NT2/D1 (cell line): ENCODE results near the gene CIB4.

Source experiments
- SUZ12 ChIP-seq: IDR thresholded peaks from 2 replicates; pipeline ENCODE4 v1.6.1; 2011; ENCODE audit not compliant: insufficient read length, insufficient read depth; ENCODE audit errors: extremely low read depth
- ZNF274 ChIP-seq: IDR thresholded peaks from 2 replicates; pipeline ENCODE4 v1.6.1; 2011; ENCODE audit warnings: mild to moderate bottlenecking, low read depth, low read length

- no peak for TF ChIP-seq SUZ12
- no peak for TF ChIP-seq ZNF274
Measured at GRCh38 chr2:26583381-26583911, 57.7 kb downstream of the CIB4 start.
